ENCODE measurements around the gene CDH22.
A peak's percentile ranks its signal among the peaks of the same experiment; 100 is the strongest.

DNA sequence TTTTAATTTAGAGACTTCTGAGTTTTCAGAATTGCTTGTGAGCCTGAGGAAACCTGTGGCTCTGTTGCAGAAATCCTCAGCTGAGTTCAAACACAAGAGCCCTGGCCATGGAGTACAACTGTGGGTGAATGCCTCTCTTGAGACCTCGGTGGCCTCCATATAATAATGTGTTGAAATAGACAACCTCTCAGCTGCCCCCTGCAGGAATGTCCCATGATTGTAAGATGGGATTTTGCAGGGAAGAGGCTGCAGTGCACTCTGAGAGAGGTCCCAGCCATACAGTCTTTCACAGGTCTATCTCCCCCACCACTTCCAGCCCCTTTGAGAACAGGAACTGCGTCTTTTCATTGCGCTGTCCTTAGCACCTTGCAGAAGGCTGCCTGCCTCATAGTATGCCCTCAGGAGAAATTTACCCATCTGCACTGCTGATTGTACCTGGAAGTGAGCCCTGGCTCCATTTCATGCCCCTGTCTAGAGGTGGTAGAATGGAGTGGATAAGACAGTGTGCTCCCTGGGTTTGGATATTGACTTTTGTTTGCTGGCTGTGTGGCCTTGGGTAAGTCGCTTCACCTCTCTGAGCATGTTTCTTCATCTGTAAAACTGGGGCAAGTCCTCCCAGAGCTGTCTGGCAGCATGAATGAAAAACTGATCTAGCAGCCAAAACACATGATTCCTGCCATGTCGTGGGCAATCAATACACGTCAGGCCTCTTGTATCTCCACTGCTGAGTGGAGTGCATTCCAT is 16.8 kb upstream of the CDH22 start:
- TF ChIP-seq KAT2B (IDR thresholded peaks at IDR 0.05; ENCODE audit: low read depth, low read length): no peak
- no peak for TF ChIP-seq ZNF274 (IDR thresholded peaks at IDR 0.05; ENCODE audit: borderline replicate concordance, low read depth, low read length)
- TF ChIP-seq PHF20 (IDR thresholded peaks at IDR 0.05; ENCODE audit: partially characterized antibody): no peak
- no peak for TF ChIP-seq ATF6 (CRISPR knock-in tag; IDR thresholded peaks at IDR 0.05)
- TF ChIP-seq TCF7 (IDR thresholded peaks at IDR 0.05; ENCODE audit: borderline replicate concordance): no peak
- TF ChIP-seq FOXP1 (CRISPR knock-in tag; IDR thresholded peaks at IDR 0.05): no peak
- no peak for TF ChIP-seq ZNF830 (CRISPR knock-in tag; IDR thresholded peaks at IDR 0.05)
- TF ChIP-seq SMC3 (conservative IDR thresholded peaks at IDR 0.05; ENCODE audit: insufficient read depth, low read depth, low read length): 0 out of 2 replicates have a peak, but pooled peaks have one; percentile 40
